ENCODE measurements around the gene KRT76. TPM values are rescaled to one million over a fixed set of nuclear protein-coding genes. Genes with fewer than 3 reads are reported as not detected.
"Not testable (repeated sequence)": the region's sequence is repeated elsewhere in the genome, so short reads cannot be mapped to it uniquely, and the experiment has no call there.

KRT76 gene
- total RNA-seq, 1 donor from 2014 or later: not detected

- Histone ChIP-seq H3K4me3 (ENCODE audit: low read depth, low read length) (no peak overlapping the region), H3K27me3 (ENCODE audit: control insufficient read depth, insufficient read depth, low read length) (peaks cover 10% of the 10 kb centered on the region), H3K36me3 (ENCODE audit: control insufficient read depth, insufficient read depth, low read length) (no peaks in the 10 kb centered on the region)
- no peak for TF ChIP-seq CTCF (IDR thresholded peaks at IDR 0.05; ENCODE audit: insufficient read depth, low read length, poor library complexity, severe bottlenecking)
- DNase-seq (ENCODE audit: low read depth): no peak
Observed at GRCh38 chr12:52754135-52754534, 23.0 kb downstream of the KRT76 start.

DNA sequence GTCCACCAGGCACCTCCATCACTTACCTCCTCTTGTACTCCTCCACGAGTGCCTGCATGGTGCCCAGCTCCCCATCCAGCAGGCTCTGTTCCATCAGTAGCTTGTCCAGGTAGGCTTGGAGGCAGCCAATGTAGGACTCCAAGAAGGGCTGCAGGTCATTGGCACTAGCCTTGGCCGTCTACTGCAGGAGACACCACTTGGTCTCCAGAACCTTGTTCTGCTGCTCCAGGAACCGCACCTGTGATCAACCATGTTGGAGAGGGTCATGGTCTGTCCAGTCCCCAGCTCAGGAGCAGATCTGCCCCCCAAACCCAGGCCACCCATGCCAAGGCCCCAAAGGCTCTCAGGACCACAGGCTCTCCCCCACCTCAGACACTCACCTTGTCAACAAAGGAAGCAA lies 23.9 kb downstream of the KRT76 start:
- DNase-seq (ENCODE audit: low read depth): no peak
- H3K27me3 ChIP-seq (ENCODE audit: control insufficient read depth, insufficient read depth, low read length): peaks cover 9% of the 10 kb centered on the region
- no peak for TF ChIP-seq CTCF (IDR thresholded peaks at IDR 0.05; ENCODE audit: insufficient read depth, low read length, poor library complexity, severe bottlenecking)
- H3K4me3 ChIP-seq (ENCODE audit: low read depth, low read length): no peak overlapping the region
- no peaks in the 10 kb centered on the region for H3K36me3 ChIP-seq (ENCODE audit: control insufficient read depth, insufficient read depth, low read length)

DNA sequence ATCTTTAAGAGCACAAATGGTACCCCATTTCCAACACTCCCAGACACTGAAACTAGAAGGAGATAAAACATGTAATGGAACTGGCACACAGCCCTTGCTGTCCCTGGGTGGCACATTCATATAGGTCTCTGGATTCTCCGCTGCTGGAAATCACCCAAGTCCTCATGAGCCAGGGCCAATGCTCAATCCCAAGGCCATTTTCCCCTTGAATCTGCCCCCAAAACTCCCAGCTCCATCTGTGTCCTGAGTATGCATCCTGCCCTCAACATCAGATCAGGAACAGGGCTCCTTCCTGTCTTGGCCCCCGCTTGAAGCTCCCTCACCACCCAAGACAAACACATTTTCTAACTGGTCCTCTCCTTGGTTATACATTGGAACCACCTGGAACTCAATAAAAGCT lies 24.6 kb downstream of the KRT76 start:
- no peak for DNase-seq (ENCODE audit: low read depth)
- H3K4me3 ChIP-seq (ENCODE audit: low read depth, low read length): no peak overlapping the region
- no peak for TF ChIP-seq CTCF (IDR thresholded peaks at IDR 0.05; ENCODE audit: insufficient read depth, low read length, poor library complexity, severe bottlenecking)
- no peaks in the 10 kb centered on the region for H3K36me3 ChIP-seq (ENCODE audit: control insufficient read depth, insufficient read depth, low read length)
- peaks cover 8% of the 10 kb centered on the region for H3K27me3 ChIP-seq (ENCODE audit: control insufficient read depth, insufficient read depth, low read length)

DNA sequence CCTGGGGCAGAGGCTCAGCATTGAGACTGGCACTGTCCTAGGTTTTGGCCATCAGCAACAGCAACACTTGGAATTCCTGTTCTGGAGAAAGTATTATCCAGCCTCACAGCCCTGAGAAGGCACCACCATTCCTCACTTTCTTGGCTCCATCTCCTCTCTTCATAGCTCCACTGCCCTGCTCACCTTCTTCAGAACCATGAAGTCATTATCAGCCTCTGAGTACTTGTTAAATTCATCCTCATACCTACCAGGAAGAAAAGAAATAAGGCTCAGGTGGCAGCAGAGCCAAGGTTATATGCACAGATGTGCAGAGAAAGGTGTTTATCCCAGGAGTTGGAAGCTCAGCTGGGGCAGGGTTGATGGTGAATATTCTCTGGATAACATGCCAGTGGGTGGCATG lies 25.4 kb downstream of the KRT76 start:
- H3K36me3 ChIP-seq (ENCODE audit: control insufficient read depth, insufficient read depth, low read length): no peaks in the 10 kb centered on the region
- no peak overlapping the region for H3K4me3 ChIP-seq (ENCODE audit: low read depth, low read length)
- peaks cover 8% of the 10 kb centered on the region for H3K27me3 ChIP-seq (ENCODE audit: control insufficient read depth, insufficient read depth, low read length)
- TF ChIP-seq CTCF (IDR thresholded peaks at IDR 0.05; ENCODE audit: insufficient read depth, low read length, poor library complexity, severe bottlenecking): no peak
- no peak for DNase-seq (ENCODE audit: low read depth)

DNA sequence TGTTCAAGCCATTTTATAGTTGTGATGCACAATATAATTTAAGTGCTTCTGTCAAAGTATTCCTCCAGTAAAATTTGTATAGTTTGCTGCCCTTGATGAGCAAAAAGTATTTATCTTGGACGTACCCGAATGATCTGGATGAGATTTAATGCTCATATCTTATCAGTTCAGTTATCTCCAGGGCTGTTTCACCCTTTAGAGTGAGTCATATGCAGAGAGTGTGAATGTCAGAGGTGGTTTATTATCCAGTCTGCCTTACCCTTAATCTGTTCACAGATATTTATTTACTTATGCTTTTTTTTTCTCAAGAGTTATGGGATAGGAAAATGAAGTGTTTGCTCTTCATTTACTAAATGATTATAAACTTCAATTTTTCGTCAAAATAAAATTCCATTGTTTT lies 26.6 kb downstream of the KRT76 start:
- not testable (repeated sequence) for DNase-seq (ENCODE audit: low read depth); H3K4me3 ChIP-seq (ENCODE audit: low read depth, low read length); H3K36me3 ChIP-seq (ENCODE audit: control insufficient read depth, insufficient read depth, low read length); H3K27me3 ChIP-seq (ENCODE audit: control insufficient read depth, insufficient read depth, low read length)

DNA sequence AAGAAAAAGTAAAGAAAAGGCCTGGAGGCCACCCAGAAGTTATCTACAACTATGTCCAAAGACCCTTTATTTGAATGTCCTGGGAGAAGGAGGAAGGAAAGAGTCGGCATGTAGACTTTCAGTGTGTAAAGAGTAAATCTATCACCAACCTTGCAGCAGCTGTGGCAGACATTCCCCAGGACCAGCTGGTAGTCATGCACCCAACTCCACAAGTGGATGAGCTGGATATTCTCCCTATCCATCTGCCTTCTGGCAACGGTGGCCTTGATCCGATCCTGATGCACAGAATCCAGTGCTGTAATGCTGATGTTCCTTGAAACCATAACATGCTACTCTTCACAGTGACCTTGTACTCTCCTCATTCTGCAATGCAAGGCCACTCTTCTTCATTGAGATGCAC lies 27.3 kb downstream of the KRT76 start:
- Histone ChIP-seq H3K36me3 (ENCODE audit: control insufficient read depth, insufficient read depth, low read length) (no peaks in the 10 kb centered on the region), H3K4me3 (ENCODE audit: low read depth, low read length) (no peak overlapping the region), H3K27me3 (ENCODE audit: control insufficient read depth, insufficient read depth, low read length) (peaks cover 6% of the 10 kb centered on the region)
- DNase-seq (ENCODE audit: low read depth): no peak
- TF ChIP-seq CTCF (IDR thresholded peaks at IDR 0.05; ENCODE audit: insufficient read depth, low read length, poor library complexity, severe bottlenecking): no peak

All from kidney epithelial cell (primary cell).